B cell (primary cell): ENCODE measurements around the gene MATN3.

ENCODE experiments used
- CTCF ChIP-seq: fragments of 200-600 bp; IDR thresholded peaks from one replicate; pipeline ENCODE4 v1.8.0; 2022; ENCODE audit warnings: antibody characterized with exemption, mild to moderate bottlenecking
- EZH2 ChIP-seq: IDR thresholded peaks from 2 replicates; pipeline ENCODE4 v1.6.1; 2012; ENCODE audit warnings: borderline replicate concordance, low read depth, mild to moderate bottlenecking, moderate library complexity, low read length; ENCODE audit not compliant: insufficient read depth, poor library complexity, severe bottlenecking

DNA sequence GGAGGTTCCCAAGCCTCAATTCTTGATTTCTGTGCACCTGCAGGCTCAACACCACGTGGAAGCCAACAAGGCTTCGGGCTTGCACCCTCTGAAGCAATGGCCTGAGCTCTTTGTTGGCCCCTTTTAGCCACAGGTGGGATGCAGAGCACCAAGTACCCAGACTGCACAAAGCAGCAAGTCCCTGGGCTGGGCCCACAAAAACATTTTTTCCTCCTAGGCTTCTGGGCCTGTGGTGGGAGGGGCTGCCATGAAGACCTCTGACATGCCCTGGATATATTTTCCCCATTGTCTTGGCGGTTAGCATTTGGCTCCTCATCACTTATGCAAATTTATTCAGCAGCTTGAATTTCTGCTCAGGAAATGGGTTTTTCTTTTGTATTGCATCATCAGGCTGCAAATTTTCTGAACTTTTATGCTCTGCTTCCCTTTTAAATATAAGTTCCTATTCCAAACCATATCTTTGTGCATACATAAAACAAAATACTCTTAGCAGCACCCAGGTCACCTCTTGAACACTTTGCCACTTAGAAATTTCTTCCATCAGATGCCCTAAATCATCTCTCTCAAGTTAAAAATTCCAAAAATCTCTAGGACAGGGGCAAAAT lies 9.0 kb upstream of the MATN3 start:
- TF ChIP-seq CTCF: no peak
- TF ChIP-seq EZH2: no peak
